ENCODE measurements around the gene ZNF836. TPM values are rescaled to one million over a fixed set of nuclear protein-coding genes. Genes with fewer than 3 reads are reported as not detected.

Gene ZNF836
- polyA plus RNA-seq, 1 donor from 2014 or later, result 24.5 TPM

DNA sequence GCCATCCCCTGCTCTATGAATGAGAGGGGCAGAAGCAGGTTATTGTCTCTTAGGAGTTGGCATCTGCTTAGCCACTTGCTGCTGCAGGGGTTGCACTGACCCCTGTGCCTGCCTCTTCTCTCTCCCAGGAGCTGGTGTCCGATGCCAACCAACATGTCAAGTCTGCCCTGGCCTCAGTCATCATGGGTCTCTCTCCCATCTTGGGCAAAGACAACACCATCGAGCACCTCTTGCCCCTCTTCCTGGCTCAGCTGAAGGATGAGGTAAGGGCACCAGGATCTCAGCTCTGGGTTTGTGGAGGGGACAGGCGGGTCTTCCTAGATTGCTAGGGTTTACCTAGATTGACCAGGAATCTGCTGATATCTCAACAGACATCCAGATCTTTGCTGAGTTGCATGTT lies 45.0 kb upstream of the ZNF836 start:
- no peak overlapping the region for H3K9ac ChIP-seq (ENCODE audit: low read length)
- H2AFZ ChIP-seq (ENCODE audit: low read depth, low read length), result no peak overlapping the region
- TF ChIP-seq EP300 (conservative IDR thresholded peaks at IDR 0.05; ENCODE audit: poor library complexity, severe bottlenecking) (no peak), CTCF (IDR thresholded peaks at IDR 0.05; ENCODE audit: poor library complexity, severe bottlenecking) (no peak), EZH2 (IDR thresholded peaks at IDR 0.05; ENCODE audit: borderline replicate concordance, insufficient read depth, low read length, poor library complexity, severe bottlenecking) (no peak), REST (IDR thresholded peaks at IDR 0.05; ENCODE audit: borderline replicate concordance) (no peak), SMC3 (conservative IDR thresholded peaks at IDR 0.05; ENCODE audit: poor library complexity) (no peak), MXI1 (conservative IDR thresholded peaks at IDR 0.05; ENCODE audit: poor library complexity, severe bottlenecking) (no peak), RAD21 (conservative IDR thresholded peaks at IDR 0.05) (no peak), TAF1 (IDR thresholded peaks at IDR 0.05; ENCODE audit: low read depth) (no peak), POLR2AphosphoS5 (IDR thresholded peaks at IDR 0.05) (no peak)
- H3K4me3 ChIP-seq (ENCODE audit: low read length), result no peak overlapping the region
- peaks cover 24% of the 10 kb centered on the region for H3K36me3 ChIP-seq (ENCODE audit: insufficient read depth, low read length)
- H3K27ac ChIP-seq (ENCODE audit: low read length), result no peak overlapping the region
- H3K9me3 ChIP-seq (ENCODE audit: low read length), result no peaks in the 10 kb centered on the region
- no peaks in the 10 kb centered on the region for H3K9me2 ChIP-seq (ENCODE audit: insufficient read depth, low read length)
- H3F3A ChIP-seq (ENCODE audit: insufficient read depth, low read length, poor library complexity, severe bottlenecking), result no peaks in the 10 kb centered on the region
- no peaks in the 10 kb centered on the region for H3K27me3 ChIP-seq (ENCODE audit: insufficient read depth, low read depth, low read length)
- no peaks in the 10 kb centered on the region for H4K20me1 ChIP-seq (ENCODE audit: insufficient read depth)
- H3K4me2 ChIP-seq (ENCODE audit: low read length), result no peak overlapping the region
- H3K79me2 ChIP-seq (replicated peaks; ENCODE audit: insufficient read depth, low read length), result no peaks in the 10 kb centered on the region

GRCh38 chr19:52214241-52214640 lies 42.8 kb upstream of the ZNF836 start:
- Histone ChIP-seq H3K9me3 (ENCODE audit: low read length) (no peaks in the 10 kb centered on the region), H4K20me1 (ENCODE audit: insufficient read depth) (no peaks in the 10 kb centered on the region), H2AFZ (ENCODE audit: low read depth, low read length) (no peak overlapping the region), H3K27ac (ENCODE audit: low read length) (no peak overlapping the region), H3K9ac (ENCODE audit: low read length) (no peak overlapping the region), H3K4me3 (ENCODE audit: low read length) (no peak overlapping the region), H3K4me2 (ENCODE audit: low read length) (no peak overlapping the region), H3F3A (ENCODE audit: insufficient read depth, low read length, poor library complexity, severe bottlenecking) (no peaks in the 10 kb centered on the region), H3K9me2 (ENCODE audit: insufficient read depth, low read length) (no peaks in the 10 kb centered on the region), H3K27me3 (ENCODE audit: insufficient read depth, low read depth, low read length) (no peaks in the 10 kb centered on the region), H3K79me2 (replicated peaks; ENCODE audit: insufficient read depth, low read length) (peaks cover 3% of the 10 kb centered on the region), H3K36me3 (ENCODE audit: insufficient read depth, low read length) (peaks cover 17% of the 10 kb centered on the region)
- TF ChIP-seq RAD21 (conservative IDR thresholded peaks at IDR 0.05) (no peak), CTCF (IDR thresholded peaks at IDR 0.05; ENCODE audit: poor library complexity, severe bottlenecking) (no peak), TAF1 (IDR thresholded peaks at IDR 0.05; ENCODE audit: low read depth) (no peak), SMC3 (conservative IDR thresholded peaks at IDR 0.05; ENCODE audit: poor library complexity) (no peak), REST (IDR thresholded peaks at IDR 0.05; ENCODE audit: borderline replicate concordance) (no peak), EZH2 (IDR thresholded peaks at IDR 0.05; ENCODE audit: borderline replicate concordance, insufficient read depth, low read length, poor library complexity, severe bottlenecking) (no peak), POLR2AphosphoS5 (IDR thresholded peaks at IDR 0.05) (no peak), EP300 (conservative IDR thresholded peaks at IDR 0.05; ENCODE audit: poor library complexity, severe bottlenecking) (no peak), MXI1 (conservative IDR thresholded peaks at IDR 0.05; ENCODE audit: poor library complexity, severe bottlenecking) (no peak)
